Ovary (tissue), 9 donors: ENCODE measurements around the gene INPP5A. TPM values are rescaled to one million over a fixed set of nuclear protein-coding genes. Genes with fewer than 3 reads are reported as not detected.

ENCODE experiments used
- DNase-seq, 5 donors: peaks; one replicate each; pipeline ENCODE4 v3.0.0-alpha.2; 2019 to 2020
- H3K27ac ChIP-seq, 2 donors: fragments of 200-600 bp; one replicate each; pipeline versions ENCODE4 v1.5.1 to v1.8.0; 2019 to 2022
- H3K27me3 ChIP-seq: fragments of 200-600 bp; one replicate; pipeline ENCODE4 v1.8.0; 2022
- H3K36me3 ChIP-seq: fragments of 200-600 bp; sonication (generic); one replicate; pipeline ENCODE4 v1.5.1; 2019
- H3K4me1 ChIP-seq: one replicate; pipeline ENCODE4 v1.8.1; 2013; ENCODE audit warnings: mild to moderate bottlenecking, moderate library complexity; ENCODE audit not compliant: insufficient read depth
- H3K4me3 ChIP-seq: fragments of 200-600 bp; sonication (generic); one replicate; pipeline ENCODE4 v1.5.1; 2017
- H3K9me3 ChIP-seq, 2 donors: fragments of 200-600 bp in 1 of 2; sonication (generic) in 1 of 2; one replicate each; pipeline versions ENCODE4 v1.5.1 to v1.8.1; 2013 to 2019; ENCODE audit warnings: mild to moderate bottlenecking in 1 of 2, moderate library complexity in 1 of 2
- EP300 ChIP-seq: sonication (generic); formaldehyde crosslinking; IDR thresholded peaks from one replicate; pipeline ENCODE4 v1.6.1; 2017; ENCODE audit warnings: antibody characterized with exemption
- POLR2A ChIP-seq: fragments of 450-650 bp; IDR thresholded peaks from one replicate; pipeline ENCODE4 v1.6.1; 2017; ENCODE audit warnings: antibody characterized with exemption, mild to moderate bottlenecking, moderate library complexity
- WGBS, 3 donors: extraction: QIAGEN DNeasy Blood & Tissue Kit in 1 of 3; methylation state at CpG; one replicate each; pipeline versions ENCODE4 v1.1.5 to v1.1.7; 2013 to 2017; 5-methylcytosine and 5-hydroxymethylcytosine counted together
- intact Hi-C, 4 donors: fragments of 100-400 bp; cut with DNase I; formaldehyde crosslinking; loops; one replicate each; pipeline versions ENCODE4 v1.11.0 to v1.15.1; 2022 to 2023
- polyA plus RNA-seq, 2 donors: library from polyadenylated mRNA; stranded (reverse); fragments of 200-250 nt in 1 of 2; fragments of 350-450 nt in 1 of 2; fragmentation: Illumina TruSeq in 1 of 2; extraction: RNeasy Lipid Tissue Mini Kit (QIAGEN cat#74804) in 1 of 2; gene quantifications; one replicate each; pipeline ENCODE4 v1.2.3, GENCODE V29; 2013 to 2014
- total RNA-seq, 7 donors: library from RNA; depleted of rRNA in 2 of 7; stranded (reverse); fragments of >200 nt in 2 of 7; fragmentation: NEBNext Ultra II Directional in 3 of 7; extraction: Animal tissue kit (Norgen Biotek cat#: 25700) in 3 of 7; gene quantifications; one replicate each; pipeline versions ENCODE4 v1.1.0 to v1.2.4, GENCODE V29; 2016 to 2023
- TF ChIP-seq, protein P1 (sequence below), 3 donors: fragments of 450-650 bp in 2 of 3; fragments of 200-600 bp in 1 of 3; IDR thresholded peaks; one replicate each; pipeline versions ENCODE4 v1.5.1 to v1.8.0; 2016 to 2022; ENCODE audit warnings: antibody characterized with exemption in 3 of 3, mild to moderate bottlenecking in 1 of 3
- donor health status: DM: no; HTN: no; CAD: no; lungs with moderate emphysema.
- donor health status: DM: no; HTN: no; CAD: no.
- donor health status: Bipolar disorder and iron deficiency.
- donor health status: DM: yes; HTN: yes; CAD: no.
- donor health status: DM: no; HTN: no; CAD: no.
- donor health status: DM: yes; HTN: yes; CAD: no.

Gene INPP5A
- total and polyA plus RNA-seq, 9 donors, result 19.8 to 41.2 (median 35.3) TPM

GRCh38 chr10:132522521-132523411, 14.8 kb upstream of the INPP5A start:
- Histone ChIP-seq H3K36me3 (no peaks in the 10 kb centered on the region), H3K4me3 (no peak overlapping the region), H3K4me1 (peaks cover 24% of the 10 kb centered on the region), H3K27ac (no peak overlapping the region), H3K9me3 (no peaks in the 10 kb centered on the region), H3K27me3 (no peaks in the 10 kb centered on the region)
- 80 to 87% (median 81%) methylated on average over 13 to 14 of the region's 14 CpGs for WGBS, 3 donors
- TF ChIP-seq, protein P1, sequence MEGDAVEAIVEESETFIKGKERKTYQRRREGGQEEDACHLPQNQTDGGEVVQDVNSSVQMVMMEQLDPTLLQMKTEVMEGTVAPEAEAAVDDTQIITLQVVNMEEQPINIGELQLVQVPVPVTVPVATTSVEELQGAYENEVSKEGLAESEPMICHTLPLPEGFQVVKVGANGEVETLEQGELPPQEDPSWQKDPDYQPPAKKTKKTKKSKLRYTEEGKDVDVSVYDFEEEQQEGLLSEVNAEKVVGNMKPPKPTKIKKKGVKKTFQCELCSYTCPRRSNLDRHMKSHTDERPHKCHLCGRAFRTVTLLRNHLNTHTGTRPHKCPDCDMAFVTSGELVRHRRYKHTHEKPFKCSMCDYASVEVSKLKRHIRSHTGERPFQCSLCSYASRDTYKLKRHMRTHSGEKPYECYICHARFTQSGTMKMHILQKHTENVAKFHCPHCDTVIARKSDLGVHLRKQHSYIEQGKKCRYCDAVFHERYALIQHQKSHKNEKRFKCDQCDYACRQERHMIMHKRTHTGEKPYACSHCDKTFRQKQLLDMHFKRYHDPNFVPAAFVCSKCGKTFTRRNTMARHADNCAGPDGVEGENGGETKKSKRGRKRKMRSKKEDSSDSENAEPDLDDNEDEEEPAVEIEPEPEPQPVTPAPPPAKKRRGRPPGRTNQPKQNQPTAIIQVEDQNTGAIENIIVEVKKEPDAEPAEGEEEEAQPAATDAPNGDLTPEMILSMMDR (IDR thresholded peaks at IDR 0.05), result no peak
- TF ChIP-seq POLR2A (no peak), EP300 (no peak)
- peak in 3 of 5 donors; percentile 22 to 33 (median 24) for DNase-seq
- intact Hi-C loops, result no loop called here

DNA sequence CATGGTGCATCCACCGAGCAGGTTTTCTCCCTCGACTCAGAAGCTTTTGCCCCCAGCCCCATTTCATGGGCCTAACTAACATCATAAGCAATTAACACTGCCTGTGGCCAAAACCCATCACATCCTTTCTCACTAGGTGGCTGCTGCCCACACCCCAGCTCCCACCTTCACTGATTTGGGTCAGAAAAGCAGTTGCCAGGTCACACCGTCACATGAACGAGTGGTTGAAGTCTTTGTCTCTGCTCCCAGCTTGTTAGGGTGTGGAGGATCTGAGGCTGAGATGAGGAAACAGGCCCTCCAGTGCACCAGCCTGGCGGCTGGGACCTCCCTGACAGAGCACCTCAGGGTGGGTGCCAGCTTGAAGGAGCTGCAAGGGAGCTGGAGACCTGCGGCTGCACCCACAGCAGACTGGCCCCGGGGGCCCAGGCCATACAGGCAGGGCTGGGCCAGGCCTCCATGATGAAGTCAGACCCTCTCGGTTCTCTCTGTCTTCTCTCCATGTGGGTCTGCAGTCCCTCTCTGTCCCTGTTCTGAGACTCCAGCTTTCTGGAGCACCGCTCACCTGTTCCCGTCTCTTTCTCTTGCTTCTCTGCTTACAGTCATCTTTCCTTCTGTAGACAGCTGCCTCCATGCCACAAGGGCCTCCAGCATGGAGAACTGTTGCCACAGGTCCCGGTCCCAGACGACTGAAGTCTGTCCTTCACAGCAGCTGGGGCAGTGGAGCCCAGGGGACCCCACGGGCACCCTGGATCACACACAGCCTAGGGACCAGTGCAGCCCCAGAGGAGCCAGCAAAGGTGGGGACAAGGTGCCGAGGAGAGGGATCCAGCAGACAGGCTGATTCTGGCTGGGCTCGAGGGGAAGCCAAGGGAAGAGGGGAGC, 13.8 kb upstream of the INPP5A start:
- intact Hi-C loops, result no loop called here
- Histone ChIP-seq H3K27ac (no peak overlapping the region), H3K36me3 (no peaks in the 10 kb centered on the region), H3K4me3 (no peak overlapping the region), H3K9me3 (no peaks in the 10 kb centered on the region), H3K27me3 (no peaks in the 10 kb centered on the region), H3K4me1 (peaks cover 17% of the 10 kb centered on the region)
- 92 to 95% (median 93%) methylated on average over 15 of the region's 15 CpGs for WGBS, 3 donors
- TF ChIP-seq, protein P1 (IDR thresholded peaks at IDR 0.05), result no peak
- no peak for TF ChIP-seq EP300
- no peak for TF ChIP-seq POLR2A
- peak in 3 of 5 donors; percentile 12 to 32 (median 14) for DNase-seq

DNA sequence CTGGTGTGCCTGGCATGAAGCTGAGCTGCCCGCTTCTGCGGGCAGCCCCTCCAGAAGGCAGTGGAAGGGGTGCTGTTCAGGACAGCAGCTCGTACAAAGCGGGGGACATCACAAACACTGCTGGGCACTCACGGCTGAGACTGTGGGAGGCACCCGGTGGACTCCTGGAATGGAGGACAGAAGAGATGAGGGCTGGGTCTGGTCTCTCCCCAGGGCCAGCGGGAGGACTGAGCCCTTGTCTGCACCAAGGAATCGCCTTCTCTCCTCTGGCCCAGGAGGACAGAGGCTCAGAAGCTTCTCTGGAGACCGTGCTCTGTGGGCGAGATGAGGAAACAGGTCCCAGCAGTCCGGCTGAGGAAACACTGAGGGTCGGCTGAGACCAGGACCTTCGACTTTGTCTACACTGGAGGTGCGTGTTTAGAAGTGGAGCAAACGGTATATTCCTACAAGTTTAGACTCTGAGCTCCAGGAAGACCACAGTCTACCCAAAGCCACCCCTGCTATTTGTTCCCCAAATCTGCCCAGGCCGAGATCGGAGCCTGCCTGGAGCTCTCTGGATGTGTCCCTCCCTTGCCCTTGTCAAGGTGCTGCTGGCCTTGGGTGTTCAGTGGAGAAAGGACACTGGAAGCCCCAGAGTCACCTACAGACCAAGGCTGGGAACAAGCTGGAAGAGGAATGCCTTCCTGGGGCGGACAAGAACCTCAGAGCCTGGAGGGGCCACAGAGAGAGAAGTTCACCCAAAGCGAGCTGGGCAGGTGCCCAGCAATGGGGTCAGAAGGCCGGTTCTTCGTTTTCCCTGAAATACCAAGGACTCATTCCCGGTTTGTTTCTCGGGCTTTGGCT, 12.9 kb upstream of the INPP5A start:
- DNase-seq, result peak in 2 of 5 donors; percentile 16
- TF ChIP-seq EP300 (no peak), POLR2A (no peak)
- TF ChIP-seq, protein P1 (IDR thresholded peaks at IDR 0.05), result no peak
- Histone ChIP-seq H3K4me3 (no peak overlapping the region), H3K36me3 (no peaks in the 10 kb centered on the region), H3K27me3 (no peaks in the 10 kb centered on the region), H3K4me1 (peaks cover 12% of the 10 kb centered on the region), H3K27ac (no peak overlapping the region), H3K9me3 (no peaks in the 10 kb centered on the region)
- 89 to 92% (median 90%) methylated on average over 23 of the region's 23 CpGs for WGBS, 3 donors
- intact Hi-C loops, result no loop called here

DNA sequence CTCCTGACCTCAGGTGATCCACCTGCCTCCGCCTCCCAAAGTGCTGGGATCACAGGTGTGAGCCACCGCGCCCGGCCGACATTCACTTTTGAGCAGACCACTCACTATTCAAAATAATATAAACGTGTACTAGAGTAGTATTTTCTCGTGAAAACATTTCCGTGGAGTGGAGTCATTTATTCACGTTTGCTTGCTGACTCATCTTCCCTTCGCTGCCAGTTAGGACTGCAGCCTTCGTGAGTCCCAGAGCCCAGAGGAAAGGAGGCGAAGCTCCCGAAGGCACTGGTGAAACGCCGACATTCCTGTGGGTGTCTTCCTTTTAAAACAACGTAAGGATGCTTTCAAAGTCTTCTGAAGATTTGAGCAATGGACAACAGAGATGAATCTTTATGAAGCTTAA, 10.9 kb upstream of the INPP5A start:
- WGBS, 3 donors, result 75 to 81% (median 76%) methylated on average over 16 of the region's 16 CpGs
- intact Hi-C loops, result no loop called here

More for the DNA sequence above, 10.9 kb upstream of the INPP5A start:
- Histone ChIP-seq H3K4me1 (no peaks in the 10 kb centered on the region), H3K9me3 (no peaks in the 10 kb centered on the region), H3K4me3 (no peak overlapping the region), H3K27me3 (no peaks in the 10 kb centered on the region), H3K27ac (no peak overlapping the region), H3K36me3 (no peaks in the 10 kb centered on the region)
- TF ChIP-seq POLR2A, result no peak
- TF ChIP-seq, protein P1 (IDR thresholded peaks at IDR 0.05), result no peak
- DNase-seq, result no peak
